Measurements from ENCODE around the gene PC.

GRCh38 chr11:66979336-66979980, 21.3 kb upstream of the PC start:
- TF ChIP-seq NFIC (IDR thresholded peaks at IDR 0.05) (no peak), RAD21 (IDR thresholded peaks at IDR 0.05; ENCODE audit: low read depth) (no peak), EP300 (IDR thresholded peaks at IDR 0.05; ENCODE audit: borderline replicate concordance) (no peak), FOXM1 (IDR thresholded peaks at IDR 0.05; ENCODE audit: borderline replicate concordance, low read depth) (no peak), CREB1 (IDR thresholded peaks at IDR 0.05; ENCODE audit: low read depth) (no peak), TEAD4 (IDR thresholded peaks at IDR 0.05) (no peak), MAX (IDR thresholded peaks at IDR 0.05) (no peak), REST (IDR thresholded peaks at IDR 0.05; ENCODE audit: low read depth) (no peak), EGR1 (IDR thresholded peaks at IDR 0.05) (no peak)

Data from Ishikawa (cell line).